DND-41 (cell line): Measurements from ENCODE around the gene ARRB1.

Source experiments
- ATAC-seq: fragments of 200-7000 bp; cut with Tn5 transposase; 3 replicates; pipeline ENCODE4 v1.9.1; 2021; ENCODE audit warnings: low read depth; ENCODE audit not compliant: insufficient read depth
- DNase-seq: peaks from one replicate; pipeline ENCODE4 v3.0.0-alpha.2; 2020
- H2AFZ ChIP-seq: 2 replicates; pipeline ENCODE4 v1.6.0; 2012; ENCODE audit warnings: low read depth, low read length
- H3K27ac ChIP-seq: 2 replicates; pipeline ENCODE4 v1.5.1; 2012; ENCODE audit warnings: low read length, inconsistent platforms
- H3K27me3 ChIP-seq: fragments of 200-600 bp; sonication (generic); 2 replicates; pipeline ENCODE4 v1.6.0; 2012; ENCODE audit warnings: low read length, mild to moderate bottlenecking, inconsistent platforms; ENCODE audit not compliant: insufficient read depth, poor library complexity
- H3K36me3 ChIP-seq: 2 replicates; pipeline ENCODE4 v1.5.1; 2012; ENCODE audit warnings: low read length, inconsistent platforms; ENCODE audit not compliant: insufficient read depth
- H3K4me1 ChIP-seq: 2 replicates; pipeline ENCODE4 v1.5.1; 2012; ENCODE audit warnings: mild to moderate bottlenecking, low read length; ENCODE audit not compliant: insufficient read depth
- H3K4me2 ChIP-seq: 2 replicates; pipeline ENCODE4 v1.6.0; 2012; ENCODE audit warnings: mild to moderate bottlenecking, moderate library complexity, low read length, inconsistent platforms; ENCODE audit not compliant: insufficient read depth
- H3K4me3 ChIP-seq, 2 experiments: fragments of 200-600 bp in 1 of 2; shearing (Covaris generic) in 1 of 2; 2 replicates each; pipeline ENCODE4 v1.5.1; 2012 to 2016; ENCODE audit warnings: inconsistent platforms in 2 of 2, low read length in 2 of 2, mild to moderate bottlenecking in 2 of 2, low read depth in 1 of 2, moderate library complexity in 1 of 2
- H3K79me2 ChIP-seq: 2 replicates; pipeline ENCODE4 v1.6.0; 2012; ENCODE audit warnings: low read length, inconsistent platforms; ENCODE audit not compliant: insufficient read depth
- H3K9ac ChIP-seq: 2 replicates; pipeline ENCODE4 v1.6.0; 2012; ENCODE audit warnings: low read depth, mild to moderate bottlenecking, inconsistent platforms, low read length, moderate library complexity
- H3K9me3 ChIP-seq: 2 replicates; pipeline ENCODE4 v1.5.1; 2012; ENCODE audit warnings: low read length, moderate library complexity, mild to moderate bottlenecking, inconsistent platforms; ENCODE audit not compliant: insufficient read depth, severe bottlenecking
- H4K20me1 ChIP-seq: 2 replicates; pipeline ENCODE4 v1.6.0; 2012; ENCODE audit warnings: low read length; ENCODE audit not compliant: insufficient read depth
- CTCF ChIP-seq: IDR thresholded peaks from 2 replicates; pipeline ENCODE4 v1.5.1; 2012; ENCODE audit warnings: borderline replicate concordance, low read length, moderate library complexity, mild to moderate bottlenecking; ENCODE audit not compliant: poor library complexity, severe bottlenecking; ENCODE audit errors: extremely low read depth
- EZH2 ChIP-seq: IDR thresholded peaks from 3 replicates; pipeline ENCODE4 v1.6.1; 2012; ENCODE audit warnings: borderline replicate concordance, low read depth, mild to moderate bottlenecking, moderate library complexity, low read length, inconsistent platforms; ENCODE audit not compliant: severe bottlenecking

The ARRB1 gene

GRCh38 chr11:75239531-75240290, 111.8 kb downstream of the ARRB1 start:
- H3K9ac ChIP-seq, result no peak overlapping the region
- H3K4me3 ChIP-seq, result no peak overlapping the region
- ATAC-seq (no peak), DNase-seq (no peak)
- H3K79me2 ChIP-seq, result no peaks in the 10 kb centered on the region
- TF ChIP-seq EZH2, result no peak
- no peak for TF ChIP-seq CTCF
- H3K9me3 ChIP-seq, result no peaks in the 10 kb centered on the region
- H3K36me3 ChIP-seq, result no peaks in the 10 kb centered on the region
- H4K20me1 ChIP-seq, result no peaks in the 10 kb centered on the region
- no peak overlapping the region for H3K4me2 ChIP-seq
- no peaks in the 10 kb centered on the region for H3K27me3 ChIP-seq
- H3K4me1 ChIP-seq, result no peaks in the 10 kb centered on the region
- H3K27ac ChIP-seq, result no peak overlapping the region
- no peak overlapping the region for H2AFZ ChIP-seq

- no peaks in the 10 kb centered on the region for H3K27me3 ChIP-seq
- H3K4me3 ChIP-seq, result no peak overlapping the region
- ATAC-seq, result no peak
These were observed 112.6 kb downstream of the ARRB1 start for GRCh38 chr11:75238595-75239440.

GRCh38 chr11:75237050-75237449, 114.4 kb downstream of the ARRB1 start:
- no peak overlapping the region for H3K9ac ChIP-seq
- no peaks in the 10 kb centered on the region for H3K4me1 ChIP-seq
- H3K9me3 ChIP-seq, result no peaks in the 10 kb centered on the region
- ATAC-seq, result no peak
- TF ChIP-seq EZH2 (no peak), CTCF (no peak)
- H2AFZ ChIP-seq, result no peak overlapping the region
- no peaks in the 10 kb centered on the region for H3K27me3 ChIP-seq
- H3K79me2 ChIP-seq, result no peaks in the 10 kb centered on the region
- no peak overlapping the region for H3K27ac ChIP-seq
- no peak overlapping the region for H3K4me3 ChIP-seq
- peaks cover 7% of the 10 kb centered on the region; the same call in 1 of the 2 replicates for H4K20me1 ChIP-seq
- H3K36me3 ChIP-seq, result no peaks in the 10 kb centered on the region
- DNase-seq, result no peak
- no peak overlapping the region for H3K4me2 ChIP-seq

More at GRCh38 chr11:75238595-75239440, 112.6 kb downstream of the ARRB1 start:
- Histone ChIP-seq H2AFZ (no peak overlapping the region), H3K27ac (no peak overlapping the region), H4K20me1 (no peaks in the 10 kb centered on the region; the same call in 1 of the 2 replicates), H3K79me2 (no peaks in the 10 kb centered on the region), H3K9me3 (no peaks in the 10 kb centered on the region), H3K4me1 (no peaks in the 10 kb centered on the region), H3K4me2 (no peak overlapping the region), H3K36me3 (no peaks in the 10 kb centered on the region), H3K9ac (no peak overlapping the region)
- no peak for DNase-seq
- TF ChIP-seq EZH2, result no peak
- no peak for TF ChIP-seq CTCF
